Esophagus muscularis mucosa (tissue), 3 donors: ENCODE data around the gene SERINC3.

Experiments used
- POLR2A ChIP-seq: fragments of 450-650 bp; IDR thresholded peaks from one replicate; pipeline ENCODE4 v1.6.1; 2017; ENCODE audit warnings: antibody characterized with exemption, moderate library complexity, mild to moderate bottlenecking, low read depth
- POLR2AphosphoS5 ChIP-seq, 2 donors: sonication (generic); formaldehyde crosslinking; IDR thresholded peaks; one replicate each; pipeline ENCODE4 v1.6.1; 2017; ENCODE audit warnings: antibody characterized with exemption in 2 of 2
- TF ChIP-seq, protein P1 (sequence below), 3 experiments: fragments of 200-600 bp in 2 of 3; fragments of 450-650 bp in 1 of 3; sonication (generic) in 2 of 3; IDR thresholded peaks; one replicate each; pipeline ENCODE4 v1.5.1; 2017 to 2019; ENCODE audit warnings: antibody characterized with exemption in 3 of 3, mild to moderate bottlenecking in 2 of 3, moderate library complexity in 1 of 3

DNA sequence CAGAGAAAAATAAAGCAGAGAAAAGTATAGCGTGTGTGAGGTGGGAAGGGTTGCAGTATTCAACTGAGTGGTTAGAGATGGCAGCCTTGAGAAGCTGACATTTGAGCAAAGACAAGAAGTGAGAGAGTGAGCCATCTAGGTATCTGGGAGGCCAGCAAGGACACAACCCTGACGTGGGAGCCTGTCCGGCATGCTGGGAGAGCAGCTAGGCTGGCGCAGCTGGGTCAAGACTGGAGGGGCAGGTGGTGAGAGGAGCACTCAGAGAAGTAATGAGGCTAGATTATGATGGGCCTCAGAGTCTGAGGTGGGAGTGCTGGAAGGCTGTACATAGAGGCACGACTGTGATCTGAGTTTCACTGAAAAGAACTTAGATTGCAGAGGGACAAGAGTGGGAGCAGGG, 33.3 kb downstream of the SERINC3 start:
- TF ChIP-seq POLR2A (no peak), POLR2AphosphoS5 (IDR thresholded peaks at IDR 0.05) (no peak)
- TF ChIP-seq, protein P1, sequence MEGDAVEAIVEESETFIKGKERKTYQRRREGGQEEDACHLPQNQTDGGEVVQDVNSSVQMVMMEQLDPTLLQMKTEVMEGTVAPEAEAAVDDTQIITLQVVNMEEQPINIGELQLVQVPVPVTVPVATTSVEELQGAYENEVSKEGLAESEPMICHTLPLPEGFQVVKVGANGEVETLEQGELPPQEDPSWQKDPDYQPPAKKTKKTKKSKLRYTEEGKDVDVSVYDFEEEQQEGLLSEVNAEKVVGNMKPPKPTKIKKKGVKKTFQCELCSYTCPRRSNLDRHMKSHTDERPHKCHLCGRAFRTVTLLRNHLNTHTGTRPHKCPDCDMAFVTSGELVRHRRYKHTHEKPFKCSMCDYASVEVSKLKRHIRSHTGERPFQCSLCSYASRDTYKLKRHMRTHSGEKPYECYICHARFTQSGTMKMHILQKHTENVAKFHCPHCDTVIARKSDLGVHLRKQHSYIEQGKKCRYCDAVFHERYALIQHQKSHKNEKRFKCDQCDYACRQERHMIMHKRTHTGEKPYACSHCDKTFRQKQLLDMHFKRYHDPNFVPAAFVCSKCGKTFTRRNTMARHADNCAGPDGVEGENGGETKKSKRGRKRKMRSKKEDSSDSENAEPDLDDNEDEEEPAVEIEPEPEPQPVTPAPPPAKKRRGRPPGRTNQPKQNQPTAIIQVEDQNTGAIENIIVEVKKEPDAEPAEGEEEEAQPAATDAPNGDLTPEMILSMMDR (IDR thresholded peaks at IDR 0.05): no peak
